CD4-positive, alpha-beta T cell treated with Interleukin-15 for 1 hour (primary cell): ENCODE data around the gene MTHFR.
"Not testable (repeated sequence)": the region's sequence is repeated elsewhere in the genome, so short reads cannot be mapped to it uniquely, and the experiment has no call there.

Experiments
- DNase-seq: peaks from one replicate; pipeline ENCODE4 v3.0.0-alpha.2; 2020

The MTHFR gene

GRCh38 chr1:11831945-11832725 lies 26.4 kb upstream of the MTHFR start:
- DNase-seq = no peak

- no peak for DNase-seq
Measured at GRCh38 chr1:11828511-11828910, 22.7 kb upstream of the MTHFR start.

- DNase-seq = no peak
Measured at GRCh38 chr1:11826946-11827345, 21.2 kb upstream of the MTHFR start.

GRCh38 chr1:11825131-11825530 lies 19.4 kb upstream of the MTHFR start:
- no peak for DNase-seq

- DNase-seq = no peak
Measured at GRCh38 chr1:11823366-11824137, 17.8 kb upstream of the MTHFR start.

- DNase-seq = no peak
Measured at GRCh38 chr1:11822091-11822490, 16.3 kb upstream of the MTHFR start.

- no peak for DNase-seq
Measured at GRCh38 chr1:11817192-11817591, 11.4 kb upstream of the MTHFR start.

GRCh38 chr1:11813021-11813420 lies 7.3 kb upstream of the MTHFR start:
- DNase-seq = no peak

- no peak for DNase-seq
Measured at GRCh38 chr1:11807133-11807532, 1.4 kb upstream of the MTHFR start.

- DNase-seq = peak; percentile 28
Measured at GRCh38 chr1:11806307-11806936, 658 bp upstream of the MTHFR start.

- DNase-seq = no peak
Measured at GRCh38 chr1:11804666-11805421, 920 bp downstream of the MTHFR start.

- not testable (repeated sequence) for DNase-seq
Measured at GRCh38 chr1:11803924-11804665, 1.7 kb downstream of the MTHFR start.

GRCh38 chr1:11802973-11803885 lies 2.5 kb downstream of the MTHFR start:
- peak; percentile 81 for DNase-seq

- DNase-seq = peak; percentile 31
Measured at GRCh38 chr1:11802616-11802972, 3.2 kb downstream of the MTHFR start.

GRCh38 chr1:11800756-11801433 lies 4.9 kb downstream of the MTHFR start:
- DNase-seq = no peak

- DNase-seq = no peak
Measured at GRCh38 chr1:11800391-11800755, 5.4 kb downstream of the MTHFR start.

- DNase-seq = no peak
Measured at GRCh38 chr1:11799896-11800295, 5.9 kb downstream of the MTHFR start.

- DNase-seq = no peak
Measured at GRCh38 chr1:11799099-11799498, 6.7 kb downstream of the MTHFR start.

GRCh38 chr1:11797525-11798216 lies 8.1 kb downstream of the MTHFR start:
- no peak for DNase-seq
